Activated naive CD4-positive, alpha-beta T cell (primary cell): Measurements from ENCODE around the gene IFNL3.

Experiments
- DNase-seq, 4 experiments: peaks; one replicate each; lab custom pipeline; 2025; lab: John Stamatoyannopoulos, UW

The IFNL3 gene

GRCh38 chr19:39193803-39194202 lies 51.0 kb downstream of the IFNL3 start:
- no peak for DNase-seq
